ENCODE measurements around the gene ARHGDIG.

The ARHGDIG gene

GRCh38 chr16:278863-279366, 1.5 kb upstream of the ARHGDIG start:
- peak; percentile 55 for DNase-seq (ENCODE audit: low read depth, low spot score)

GRCh38 chr16:279531-279930, 860 bp upstream of the ARHGDIG start:
- H3K27ac ChIP-seq = no peak overlapping the region
- no peak for DNase-seq (ENCODE audit: low read depth, low spot score)

More at GRCh38 chr16:278863-279366, 1.5 kb upstream of the ARHGDIG start:
- no peak overlapping the region for H3K27ac ChIP-seq

DNA sequence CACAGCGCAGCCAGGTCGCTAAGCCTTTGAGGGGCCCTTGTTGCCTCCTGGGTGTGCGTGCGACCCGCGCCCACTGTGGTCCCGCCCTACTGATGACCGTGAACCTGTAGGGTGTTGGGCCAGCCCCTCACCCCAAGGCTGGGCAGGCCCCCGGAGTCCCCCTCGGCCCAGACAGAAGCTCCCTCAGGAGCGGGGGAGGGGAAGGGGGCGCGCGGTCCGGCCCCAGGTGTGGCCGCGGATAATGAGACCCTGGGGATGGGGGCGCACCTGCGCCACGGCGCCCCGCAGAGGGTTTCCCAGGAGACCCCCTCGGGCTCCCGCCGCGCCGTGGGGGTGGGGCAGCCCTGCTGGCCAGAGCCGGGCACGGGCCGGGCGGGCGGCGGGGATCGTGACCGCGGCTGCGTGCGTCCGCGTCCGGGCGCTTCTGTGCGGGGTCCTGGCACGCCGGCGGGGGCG, 358 bp upstream of the ARHGDIG start:
- DNase-seq (ENCODE audit: low read depth, low spot score) = no peak
- H3K27ac ChIP-seq = no peak overlapping the region

- no peak for DNase-seq (ENCODE audit: low read depth, low spot score)
- H3K27ac ChIP-seq = no peak overlapping the region
Measured at GRCh38 chr16:280991-281659, 734 bp downstream of the ARHGDIG start.

DNA sequence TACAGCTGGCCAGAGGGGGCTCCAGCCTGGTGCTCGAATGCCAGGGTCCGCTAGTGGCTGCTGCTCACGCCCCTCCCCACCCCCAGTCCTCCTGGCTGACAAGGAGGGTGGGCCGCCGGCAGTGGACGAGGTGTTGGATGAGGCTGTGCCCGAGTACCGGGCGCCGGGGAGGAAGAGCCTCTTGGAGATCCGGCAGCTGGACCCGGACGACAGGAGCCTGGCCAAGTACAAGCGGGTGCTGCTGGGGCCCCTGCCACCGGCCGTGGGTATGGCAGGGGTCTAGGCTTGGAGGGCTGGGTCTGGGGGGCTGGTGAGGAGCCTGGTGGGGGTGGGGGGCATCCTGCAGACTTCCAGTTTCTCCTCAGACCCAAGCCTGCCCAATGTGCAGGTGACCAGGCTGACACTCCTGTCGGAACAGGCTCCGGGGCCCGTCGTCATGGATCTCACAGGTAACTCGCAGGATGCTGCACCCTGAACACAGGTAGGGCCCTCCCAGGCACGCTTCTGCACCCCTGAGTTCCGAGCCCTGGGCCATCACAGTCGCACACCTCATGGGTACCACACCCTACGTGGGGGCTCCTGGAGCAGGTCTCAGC, 1.4 kb downstream of the ARHGDIG start:
- H3K27ac ChIP-seq = no peak overlapping the region
- no peak for DNase-seq (ENCODE audit: low read depth, low spot score)

- H3K27ac ChIP-seq = no peak overlapping the region
- no peak for DNase-seq (ENCODE audit: low read depth, low spot score)
Measured at GRCh38 chr16:282491-282890, 2.1 kb downstream of the ARHGDIG start.

DNA sequence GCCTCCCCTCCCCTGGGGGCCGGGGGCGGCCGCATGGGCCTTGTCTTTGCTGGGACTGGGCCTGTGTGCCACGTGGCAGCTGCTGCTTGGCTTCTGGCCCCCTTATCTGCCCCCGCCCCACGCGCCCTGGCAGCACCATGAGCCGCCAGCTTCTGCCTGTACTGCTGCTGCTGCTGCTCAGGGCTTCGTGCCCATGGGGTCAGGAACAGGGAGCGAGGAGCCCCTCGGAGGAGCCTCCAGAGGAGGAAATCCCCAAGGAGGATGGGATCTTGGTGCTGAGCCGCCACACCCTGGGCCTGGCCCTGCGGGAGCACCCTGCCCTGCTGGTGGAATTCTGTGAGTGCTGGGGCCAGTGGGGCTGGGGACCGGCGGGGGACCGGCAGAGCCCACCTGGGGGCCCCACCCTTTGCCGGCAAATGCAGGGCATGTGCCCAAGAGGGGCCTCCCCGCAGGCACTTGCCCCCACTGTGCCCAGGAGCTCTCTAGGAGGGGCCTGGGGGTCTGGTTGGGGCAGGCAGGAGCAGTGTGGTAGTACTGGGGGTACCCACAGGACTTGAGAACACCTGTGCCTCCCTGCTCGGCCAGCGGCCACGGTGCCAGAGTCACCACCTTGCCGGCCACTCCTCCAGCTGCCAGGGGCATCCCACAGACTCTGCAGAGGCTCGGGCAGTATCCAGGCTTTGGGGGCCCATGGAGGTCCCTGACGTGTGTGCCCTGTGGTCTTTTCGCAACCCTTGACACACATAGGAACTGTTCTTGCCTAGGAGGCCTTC, 2.8 kb downstream of the ARHGDIG start, which contains the start of gene PDIA2:
TSS of gene PDIA2 (plus strand) at position 132 of the 773 bp plus-strand sequence. CDS start at position 138, 6 bp downstream.
- DNase-seq (ENCODE audit: low read depth, low spot score) = no peak
- H3K27ac ChIP-seq = no peak within 1 kb of the TSS

GRCh38 chr16:284204-285120, 4.1 kb downstream of the ARHGDIG start:
- no peak for DNase-seq (ENCODE audit: low read depth, low spot score)

DNA sequence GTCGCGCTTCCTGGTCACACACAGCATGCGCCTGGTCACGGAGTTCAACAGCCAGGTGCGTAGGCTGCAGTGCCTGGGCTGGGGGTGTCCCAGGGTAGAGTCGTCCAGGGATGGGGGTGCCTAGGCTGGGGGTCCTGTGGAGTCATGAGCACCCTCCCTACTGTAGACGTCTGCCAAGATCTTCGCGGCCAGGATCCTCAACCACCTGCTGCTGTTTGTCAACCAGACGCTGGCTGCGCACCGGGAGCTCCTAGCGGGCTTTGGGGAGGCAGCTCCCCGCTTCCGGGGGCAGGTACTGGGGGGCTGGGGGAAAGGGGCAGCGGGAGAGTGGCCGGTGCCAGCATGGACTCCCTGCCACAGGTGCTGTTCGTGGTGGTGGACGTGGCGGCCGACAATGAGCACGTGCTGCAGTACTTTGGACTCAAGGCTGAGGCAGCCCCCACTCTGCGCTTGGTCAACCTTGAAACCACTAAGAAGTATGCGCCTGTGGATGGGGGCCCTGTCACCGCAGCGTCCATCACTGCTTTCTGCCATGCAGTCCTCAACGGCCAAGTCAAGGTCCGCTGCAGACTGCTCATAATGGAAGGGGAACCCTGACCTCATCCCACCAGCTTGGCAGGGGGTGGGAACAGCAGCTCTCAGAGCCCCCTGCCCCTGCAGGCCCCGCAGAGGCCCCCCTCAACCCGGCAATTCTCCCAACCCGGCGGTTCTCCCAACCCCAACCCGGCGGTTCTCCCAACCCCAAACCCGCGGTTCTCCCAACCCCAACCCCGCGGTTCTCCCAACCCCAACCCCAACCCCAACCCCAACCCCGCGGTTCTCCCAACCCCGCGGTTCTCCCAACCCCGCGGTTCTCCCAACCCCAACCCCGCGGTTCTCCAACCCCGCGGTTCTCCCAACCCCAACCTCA, 5.0 kb downstream of the ARHGDIG start:
- no peak overlapping the region for H3K27ac ChIP-seq

More at GRCh38 chr16:284204-285120, 4.1 kb downstream of the ARHGDIG start:
- no peak overlapping the region for H3K27ac ChIP-seq

GRCh38 chr16:286491-287297, 6.3 kb downstream of the ARHGDIG start:
- DNase-seq (ENCODE audit: low read depth, low spot score) = no peak
- no peak overlapping the region for H3K27ac ChIP-seq

More for the DNA sequence above, 5.0 kb downstream of the ARHGDIG start:
- DNase-seq (ENCODE audit: low read depth, low spot score) = no peak

GRCh38 chr16:287298-287811, 7.0 kb downstream of the ARHGDIG start:
- no peak for DNase-seq (ENCODE audit: low read depth, low spot score)
- H3K27ac ChIP-seq = no peak overlapping the region

DNA sequence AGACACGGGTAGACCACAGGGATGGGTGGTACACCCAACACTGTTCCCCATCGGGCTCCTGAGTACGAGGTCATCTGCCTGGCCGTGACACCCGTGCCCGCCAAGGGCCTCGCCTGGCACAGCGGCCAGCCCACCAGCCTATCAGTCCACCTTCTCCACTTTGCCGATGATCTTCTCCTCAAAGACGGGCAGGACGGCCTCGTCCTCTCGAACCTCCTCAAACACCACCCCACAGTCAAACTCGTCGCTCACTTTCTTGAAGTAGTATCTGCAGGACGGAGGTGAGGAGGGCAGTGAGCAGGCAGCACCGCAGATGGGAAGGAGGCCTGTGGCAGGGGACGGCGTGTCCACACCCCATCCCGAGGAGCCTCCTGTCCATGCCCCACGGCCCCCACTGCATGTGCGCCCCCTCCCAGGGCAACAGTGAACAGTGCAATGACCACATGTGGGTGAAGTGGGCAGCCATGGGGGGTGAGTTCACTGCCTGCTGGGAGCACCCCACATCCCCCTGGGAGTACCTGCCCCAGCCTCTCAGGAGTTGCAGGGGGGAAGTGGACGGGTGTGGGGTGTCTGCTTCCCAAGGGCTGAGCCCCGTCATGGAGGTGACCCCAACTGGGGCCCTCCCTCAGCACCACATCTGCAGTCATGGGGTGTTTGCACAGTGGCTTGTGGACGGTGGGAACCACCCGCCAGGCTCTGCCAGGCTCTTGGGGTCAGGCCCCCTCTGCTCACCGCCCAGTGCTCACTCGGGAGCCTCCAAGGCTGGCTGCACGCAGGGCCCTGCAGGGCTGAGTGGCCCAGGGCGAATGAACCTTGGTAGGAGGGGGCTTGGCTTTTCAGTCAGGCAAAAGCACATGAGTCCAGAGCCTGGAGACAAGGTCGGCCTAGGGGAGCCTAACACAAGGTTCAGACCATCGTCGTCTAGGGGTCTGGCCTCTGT, 7.9 kb downstream of the ARHGDIG start:
- H3K27ac ChIP-seq = no peak overlapping the region
- no peak for DNase-seq (ENCODE audit: low read depth, low spot score)

GRCh38 chr16:289395-289997, 9.1 kb downstream of the ARHGDIG start:
- no peak overlapping the region for H3K27ac ChIP-seq
- DNase-seq (ENCODE audit: low read depth, low spot score) = no peak

GRCh38 chr16:290015-290680, 9.8 kb downstream of the ARHGDIG start:
- DNase-seq (ENCODE audit: low read depth, low spot score) = no peak
- H3K27ac ChIP-seq = no peak overlapping the region

GRCh38 chr16:290681-291405, 10.5 kb downstream of the ARHGDIG start:
- no peak overlapping the region for H3K27ac ChIP-seq
- no peak for DNase-seq (ENCODE audit: low read depth, low spot score)

Data from epithelial cell of prostate (primary cell).